ENCODE results near the gene SMC2. TPM values are rescaled to one million over a fixed set of nuclear protein-coding genes. Genes with fewer than 3 reads are reported as not detected.

Gene SMC2
- total RNA-seq, 1 donor from 2014 or later = 19.7 TPM

DNA sequence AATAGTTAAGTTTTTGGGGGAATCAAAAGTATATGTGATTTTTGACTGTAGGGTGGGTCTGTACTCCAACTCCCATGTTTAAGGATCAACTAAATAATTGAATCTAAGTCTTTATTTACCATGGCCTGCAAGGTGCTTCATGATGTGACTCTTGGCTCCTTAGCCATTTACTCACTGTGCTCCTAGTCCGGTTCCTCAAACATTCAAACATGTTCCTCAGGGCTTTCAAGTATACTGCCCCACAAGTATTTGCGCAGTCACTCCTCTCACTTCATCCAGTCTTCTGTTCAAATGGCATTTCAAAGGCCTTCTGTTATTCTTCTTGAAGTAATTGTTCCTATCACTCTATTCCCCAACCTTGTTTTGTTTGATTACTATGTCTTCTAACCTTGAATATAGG lies 16.4 kb downstream of the SMC2 start:
- Mint-ChIP-seq H3K4me3 (ENCODE audit: unreplicated experiment) (no peak overlapping the region), H3K27me3 (ENCODE audit: unreplicated experiment) (no peaks in the 10 kb centered on the region), H3K27ac (ENCODE audit: unreplicated experiment) (no peak overlapping the region), H3K4me1 (ENCODE audit: unreplicated experiment) (no peaks in the 10 kb centered on the region), H3K36me3 (ENCODE audit: low read depth, unreplicated experiment) (peaks cover 4% of the 10 kb centered on the region), H3K9me3 (ENCODE audit: unreplicated experiment) (no peaks in the 10 kb centered on the region)
- no peak for DNase-seq (ENCODE audit: low spot score)
- TF ChIP-seq, protein P1, sequence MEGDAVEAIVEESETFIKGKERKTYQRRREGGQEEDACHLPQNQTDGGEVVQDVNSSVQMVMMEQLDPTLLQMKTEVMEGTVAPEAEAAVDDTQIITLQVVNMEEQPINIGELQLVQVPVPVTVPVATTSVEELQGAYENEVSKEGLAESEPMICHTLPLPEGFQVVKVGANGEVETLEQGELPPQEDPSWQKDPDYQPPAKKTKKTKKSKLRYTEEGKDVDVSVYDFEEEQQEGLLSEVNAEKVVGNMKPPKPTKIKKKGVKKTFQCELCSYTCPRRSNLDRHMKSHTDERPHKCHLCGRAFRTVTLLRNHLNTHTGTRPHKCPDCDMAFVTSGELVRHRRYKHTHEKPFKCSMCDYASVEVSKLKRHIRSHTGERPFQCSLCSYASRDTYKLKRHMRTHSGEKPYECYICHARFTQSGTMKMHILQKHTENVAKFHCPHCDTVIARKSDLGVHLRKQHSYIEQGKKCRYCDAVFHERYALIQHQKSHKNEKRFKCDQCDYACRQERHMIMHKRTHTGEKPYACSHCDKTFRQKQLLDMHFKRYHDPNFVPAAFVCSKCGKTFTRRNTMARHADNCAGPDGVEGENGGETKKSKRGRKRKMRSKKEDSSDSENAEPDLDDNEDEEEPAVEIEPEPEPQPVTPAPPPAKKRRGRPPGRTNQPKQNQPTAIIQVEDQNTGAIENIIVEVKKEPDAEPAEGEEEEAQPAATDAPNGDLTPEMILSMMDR (IDR thresholded peaks at IDR 0.05; ENCODE audit: unreplicated experiment) = no peak

DNA sequence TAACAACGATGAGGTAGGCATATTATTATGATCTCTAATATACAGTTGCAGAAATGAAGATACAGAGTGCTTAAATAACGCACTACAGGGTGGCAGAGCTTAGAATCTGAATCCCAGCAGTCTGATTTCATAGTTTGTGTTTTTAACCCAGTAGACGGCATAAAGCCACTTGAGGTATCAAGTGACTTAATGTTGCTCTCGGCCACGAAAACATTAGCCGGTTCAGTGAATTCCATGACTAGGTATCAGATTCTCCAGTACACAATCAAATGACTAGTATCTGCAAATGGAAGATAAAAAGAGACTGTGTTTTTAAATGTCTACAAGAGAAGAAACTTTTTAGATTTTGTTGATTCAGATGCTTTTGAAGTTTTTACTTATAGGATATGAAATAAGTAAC lies 24.8 kb downstream of the SMC2 start:
- TF ChIP-seq, protein P1 (IDR thresholded peaks at IDR 0.05; ENCODE audit: unreplicated experiment) = no peak
- Mint-ChIP-seq H3K9me3 (ENCODE audit: unreplicated experiment) (no peaks in the 10 kb centered on the region), H3K27me3 (ENCODE audit: unreplicated experiment) (no peaks in the 10 kb centered on the region)

DNA sequence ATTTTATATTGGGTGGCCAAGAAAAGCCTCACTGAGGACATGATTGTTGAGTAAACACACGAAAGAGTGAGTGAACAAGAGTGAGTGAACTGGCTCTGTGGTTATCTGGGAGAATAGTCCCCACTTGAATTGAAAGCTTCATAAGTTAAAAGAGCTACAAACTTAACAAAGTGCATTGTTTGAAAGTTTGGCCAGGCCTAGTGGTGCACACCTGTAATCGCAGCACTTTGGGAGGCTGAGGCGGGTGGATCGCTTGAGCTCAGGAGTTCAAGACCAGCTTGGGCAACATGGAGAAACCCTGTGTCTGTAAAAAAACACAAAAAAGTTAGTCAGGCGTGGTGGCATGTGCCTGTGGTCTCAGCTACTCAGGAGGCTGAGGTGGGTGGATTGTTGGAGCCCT lies 26.9 kb downstream of the SMC2 start:
- no peaks in the 10 kb centered on the region for H3K27me3 Mint-ChIP-seq (ENCODE audit: unreplicated experiment)
- TF ChIP-seq, protein P1 (IDR thresholded peaks at IDR 0.05; ENCODE audit: unreplicated experiment) = peak; percentile 33
- no peaks in the 10 kb centered on the region for H3K4me1 Mint-ChIP-seq (ENCODE audit: unreplicated experiment)
- H3K36me3 Mint-ChIP-seq (ENCODE audit: low read depth, unreplicated experiment) = peaks cover 11% of the 10 kb centered on the region
- DNase-seq (ENCODE audit: low spot score) = no peak
- no peaks in the 10 kb centered on the region for H3K9me3 Mint-ChIP-seq (ENCODE audit: unreplicated experiment)
- H3K4me3 Mint-ChIP-seq (ENCODE audit: unreplicated experiment) = no peak overlapping the region
- no peak overlapping the region for H3K27ac Mint-ChIP-seq (ENCODE audit: unreplicated experiment)

More for the DNA sequence above, 24.8 kb downstream of the SMC2 start:
- Mint-ChIP-seq H3K4me1 (ENCODE audit: unreplicated experiment) (no peaks in the 10 kb centered on the region), H3K27ac (ENCODE audit: unreplicated experiment) (no peak overlapping the region), H3K4me3 (ENCODE audit: unreplicated experiment) (no peak overlapping the region), H3K36me3 (ENCODE audit: low read depth, unreplicated experiment) (peaks cover 11% of the 10 kb centered on the region)
- no peak for DNase-seq (ENCODE audit: low spot score)

DNA sequence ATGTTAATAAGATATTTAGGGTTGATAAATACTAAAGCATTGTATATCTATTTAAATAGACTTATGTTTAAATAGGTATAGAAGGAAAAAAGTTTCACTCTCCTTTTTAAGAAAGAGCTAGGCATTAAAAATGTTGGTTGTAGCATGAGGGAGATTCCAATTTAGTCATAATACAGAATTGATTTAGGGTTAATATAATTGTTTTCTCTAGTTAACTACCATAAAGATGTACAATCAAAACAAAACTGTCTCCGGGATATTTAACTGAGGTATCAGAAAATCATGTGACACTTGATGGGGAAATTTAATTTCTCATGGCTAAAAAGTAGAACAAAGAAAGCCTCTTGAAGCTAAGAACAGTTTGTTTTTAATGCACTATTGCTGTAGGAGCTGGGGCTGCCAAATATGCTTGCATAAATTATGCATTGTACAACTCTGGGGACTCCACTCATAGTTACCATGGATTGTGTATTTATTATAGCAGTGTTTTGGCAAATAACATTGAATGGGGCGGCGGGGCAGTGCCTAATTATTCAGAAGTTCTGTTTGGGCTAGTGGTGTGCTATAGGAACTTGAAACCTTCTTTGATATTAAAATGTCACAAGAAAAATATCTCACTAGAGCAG lies 44.2 kb downstream of the SMC2 start:
- H3K36me3 Mint-ChIP-seq (ENCODE audit: low read depth, unreplicated experiment) = peaks cover 14% of the 10 kb centered on the region
- no peaks in the 10 kb centered on the region for H3K27me3 Mint-ChIP-seq (ENCODE audit: unreplicated experiment)
- no peak overlapping the region for H3K27ac Mint-ChIP-seq (ENCODE audit: unreplicated experiment)
- H3K4me1 Mint-ChIP-seq (ENCODE audit: unreplicated experiment) = no peaks in the 10 kb centered on the region
- TF ChIP-seq, protein P1 (IDR thresholded peaks at IDR 0.05; ENCODE audit: unreplicated experiment) = no peak
- H3K9me3 Mint-ChIP-seq (ENCODE audit: unreplicated experiment) = no peaks in the 10 kb centered on the region
- no peak for DNase-seq (ENCODE audit: low spot score)
- H3K4me3 Mint-ChIP-seq (ENCODE audit: unreplicated experiment) = no peak overlapping the region

DNA sequence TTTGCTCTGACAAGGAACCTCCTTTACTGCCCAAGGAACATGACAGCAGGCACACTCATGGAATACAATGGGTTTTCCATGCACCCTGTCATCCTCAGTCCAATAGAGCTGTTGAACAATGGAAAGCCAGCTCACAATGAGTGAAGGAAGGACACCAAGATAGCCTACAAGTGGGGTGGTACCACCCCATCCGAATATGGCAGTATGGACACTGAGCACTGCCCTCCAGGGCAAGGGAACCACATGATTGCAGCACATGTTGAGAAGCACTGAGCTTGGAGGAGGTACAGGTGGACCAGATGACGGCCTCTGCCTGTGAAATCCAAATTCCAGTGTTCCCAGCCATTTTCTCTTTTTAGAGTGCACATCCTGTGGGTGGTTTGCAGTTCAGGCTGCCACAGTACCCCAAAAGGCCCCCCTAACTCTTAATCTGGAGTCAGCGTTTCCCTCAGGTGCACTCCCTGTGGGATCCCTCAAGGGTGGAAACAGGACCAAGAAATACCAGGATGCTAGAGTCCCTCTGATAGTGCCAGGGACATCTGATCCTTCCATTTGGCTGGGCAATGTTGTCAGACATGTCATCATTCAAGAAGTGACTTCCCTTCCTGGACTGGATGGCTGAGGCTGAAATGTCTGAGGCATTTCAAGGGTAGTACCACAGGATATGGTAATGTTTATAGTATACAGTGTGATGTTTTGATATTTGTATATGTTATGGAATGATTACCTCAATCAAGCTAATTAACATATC lies 48.9 kb downstream of the SMC2 start:
- no peak overlapping the region for H3K27ac Mint-ChIP-seq (ENCODE audit: unreplicated experiment)
- H3K9me3 Mint-ChIP-seq (ENCODE audit: unreplicated experiment) = no peaks in the 10 kb centered on the region
- TF ChIP-seq, protein P1 (IDR thresholded peaks at IDR 0.05; ENCODE audit: unreplicated experiment) = no peak
- H3K27me3 Mint-ChIP-seq (ENCODE audit: unreplicated experiment) = no peaks in the 10 kb centered on the region
- no peak for DNase-seq (ENCODE audit: low spot score)
- no peak overlapping the region for H3K4me3 Mint-ChIP-seq (ENCODE audit: unreplicated experiment)
- peaks cover 7% of the 10 kb centered on the region for H3K36me3 Mint-ChIP-seq (ENCODE audit: low read depth, unreplicated experiment)
- no peaks in the 10 kb centered on the region for H3K4me1 Mint-ChIP-seq (ENCODE audit: unreplicated experiment)
